Kidney epithelial cell (primary cell): ENCODE results near the gene TCTN2. TPM values are rescaled to one million over a fixed set of nuclear protein-coding genes. Genes with fewer than 3 reads are reported as not detected.

Experiments
- DNase-seq: peaks from one replicate; pipeline ENCODE4 v3.0.0-alpha.2; 2010; ENCODE audit warnings: low read depth
- H3K27me3 ChIP-seq: 2 replicates; pipeline ENCODE4 v1.6.0; 2011; ENCODE audit warnings: low read length; ENCODE audit not compliant: control insufficient read depth, insufficient read depth
- H3K36me3 ChIP-seq: 2 replicates; pipeline ENCODE4 v1.5.1; 2011; ENCODE audit warnings: low read length; ENCODE audit not compliant: control insufficient read depth, insufficient read depth
- H3K4me3 ChIP-seq: 2 replicates; pipeline ENCODE4 v1.5.1; 2011; ENCODE audit warnings: low read depth, mild to moderate bottlenecking, control low read depth, low read length
- total RNA-seq: library from RNA; depleted of rRNA; stranded (reverse); fragments of >200 nt; gene quantifications from 2 replicates; pipeline ENCODE4 v1.2.3, GENCODE V29; 2015
- TF ChIP-seq, protein P1 (sequence below): IDR thresholded peaks from 2 replicates; pipeline ENCODE4 v1.5.1; 2011; ENCODE audit warnings: mild to moderate bottlenecking, moderate library complexity, low read length, control low read depth, inconsistent platforms; ENCODE audit not compliant: insufficient read depth, poor library complexity, severe bottlenecking

TCTN2 gene
- total RNA-seq, 1 donor from 2014 or later: 13.4 TPM

DNA sequence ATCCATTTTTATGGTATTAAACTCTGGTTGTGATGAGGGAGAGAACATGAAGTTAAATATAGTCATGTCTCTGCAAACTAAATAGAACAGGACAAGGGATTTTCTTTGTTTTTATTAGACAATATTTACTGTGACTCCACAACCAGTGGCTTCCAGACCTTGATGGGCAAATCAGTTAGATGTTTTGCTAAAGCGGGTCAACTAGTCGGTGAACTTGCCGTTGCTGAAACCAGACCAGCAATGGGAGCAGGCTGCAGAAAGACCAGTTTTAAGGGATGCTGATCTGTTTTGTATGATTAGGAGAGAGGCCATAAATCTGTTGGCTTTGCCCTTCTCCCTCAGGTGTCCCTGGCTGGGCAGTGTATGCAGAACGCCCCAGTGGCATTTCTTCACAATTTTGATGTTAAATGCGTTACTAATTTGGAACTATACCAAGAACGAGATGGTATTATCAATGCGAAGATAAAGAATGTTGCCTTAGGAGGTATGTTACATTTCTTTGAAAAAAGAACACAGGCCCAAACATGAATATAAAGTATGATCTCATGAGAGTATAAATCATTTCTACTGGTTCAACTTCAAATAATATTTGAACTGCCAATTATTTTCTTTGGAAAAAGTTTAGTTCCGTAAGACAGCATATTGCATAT, 19.4 kb downstream of the TCTN2 start:
- no peak overlapping the region for H3K4me3 ChIP-seq
- H3K27me3 ChIP-seq: no peaks in the 10 kb centered on the region
- TF ChIP-seq, protein P1, sequence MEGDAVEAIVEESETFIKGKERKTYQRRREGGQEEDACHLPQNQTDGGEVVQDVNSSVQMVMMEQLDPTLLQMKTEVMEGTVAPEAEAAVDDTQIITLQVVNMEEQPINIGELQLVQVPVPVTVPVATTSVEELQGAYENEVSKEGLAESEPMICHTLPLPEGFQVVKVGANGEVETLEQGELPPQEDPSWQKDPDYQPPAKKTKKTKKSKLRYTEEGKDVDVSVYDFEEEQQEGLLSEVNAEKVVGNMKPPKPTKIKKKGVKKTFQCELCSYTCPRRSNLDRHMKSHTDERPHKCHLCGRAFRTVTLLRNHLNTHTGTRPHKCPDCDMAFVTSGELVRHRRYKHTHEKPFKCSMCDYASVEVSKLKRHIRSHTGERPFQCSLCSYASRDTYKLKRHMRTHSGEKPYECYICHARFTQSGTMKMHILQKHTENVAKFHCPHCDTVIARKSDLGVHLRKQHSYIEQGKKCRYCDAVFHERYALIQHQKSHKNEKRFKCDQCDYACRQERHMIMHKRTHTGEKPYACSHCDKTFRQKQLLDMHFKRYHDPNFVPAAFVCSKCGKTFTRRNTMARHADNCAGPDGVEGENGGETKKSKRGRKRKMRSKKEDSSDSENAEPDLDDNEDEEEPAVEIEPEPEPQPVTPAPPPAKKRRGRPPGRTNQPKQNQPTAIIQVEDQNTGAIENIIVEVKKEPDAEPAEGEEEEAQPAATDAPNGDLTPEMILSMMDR: no peak
- H3K36me3 ChIP-seq: no peaks in the 10 kb centered on the region
- DNase-seq: no peak

DNA sequence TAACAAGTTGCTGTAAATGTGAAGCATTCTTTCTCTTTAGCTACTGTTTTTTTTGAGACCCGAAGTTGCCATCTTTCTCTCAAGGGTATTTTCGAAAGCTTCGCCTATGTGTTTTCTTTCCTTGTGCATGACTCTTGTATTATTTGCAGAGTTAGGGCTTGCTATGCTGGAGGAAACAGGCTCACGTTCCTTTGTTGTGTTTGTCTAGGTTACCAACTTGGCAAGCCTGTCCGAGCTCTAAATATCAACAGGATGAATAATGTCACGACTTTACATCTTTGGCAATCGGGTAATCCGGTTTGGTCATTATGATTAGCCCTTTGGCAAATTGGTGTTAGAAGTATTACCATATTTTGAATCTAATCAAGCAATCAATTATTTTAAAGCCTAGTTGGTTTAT, 25.3 kb downstream of the TCTN2 start:
- no peak for DNase-seq
- Histone ChIP-seq H3K27me3 (no peaks in the 10 kb centered on the region), H3K36me3 (no peaks in the 10 kb centered on the region), H3K4me3 (no peak overlapping the region)
- TF ChIP-seq, protein P1: no peak

DNA sequence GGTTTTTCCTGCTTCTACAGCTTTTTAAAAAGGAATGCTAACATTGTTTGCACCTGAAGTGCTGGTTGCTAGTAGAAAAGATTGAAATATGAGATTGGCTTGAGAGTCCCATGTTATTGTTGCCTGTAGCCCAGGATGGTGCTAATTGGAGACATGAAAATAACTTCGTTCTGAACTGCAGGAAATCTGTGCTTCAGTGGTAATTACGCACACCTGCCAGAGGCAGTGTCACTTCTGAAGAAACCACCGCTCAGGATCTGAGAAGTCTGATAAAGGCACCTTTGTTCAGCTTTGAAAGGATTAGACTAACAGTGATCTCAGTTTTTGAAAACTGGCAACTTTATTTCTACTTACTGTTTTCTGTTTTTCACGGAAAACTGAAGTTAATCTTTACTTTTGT, 25.7 kb downstream of the TCTN2 start:
- DNase-seq: no peak
- TF ChIP-seq, protein P1: no peak
- Histone ChIP-seq H3K27me3 (no peaks in the 10 kb centered on the region), H3K36me3 (no peaks in the 10 kb centered on the region), H3K4me3 (no peak overlapping the region)

DNA sequence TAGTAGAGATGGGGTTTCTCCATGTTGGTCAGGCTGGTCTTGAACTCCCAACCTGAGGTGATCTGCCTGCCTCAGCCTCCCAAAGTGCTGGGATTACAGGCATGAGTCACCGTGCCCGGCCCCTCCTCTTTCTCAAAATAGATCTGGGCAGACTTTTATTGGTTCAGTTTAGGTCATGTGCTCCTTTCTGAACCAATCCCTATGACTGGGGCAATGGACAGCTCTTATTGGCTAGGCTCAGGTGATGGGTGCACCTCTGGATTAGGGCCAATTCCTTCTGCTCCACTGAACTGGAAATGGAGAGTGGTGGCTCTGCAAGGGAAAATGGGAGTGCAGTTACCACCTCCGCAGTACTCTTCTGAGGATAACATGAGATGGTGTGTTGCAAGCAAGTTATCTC, 35.0 kb downstream of the TCTN2 start:
- no peaks in the 10 kb centered on the region for H3K27me3 ChIP-seq
- no peak overlapping the region for H3K4me3 ChIP-seq
- no peaks in the 10 kb centered on the region for H3K36me3 ChIP-seq
- TF ChIP-seq, protein P1: no peak
- DNase-seq: no peak

DNA sequence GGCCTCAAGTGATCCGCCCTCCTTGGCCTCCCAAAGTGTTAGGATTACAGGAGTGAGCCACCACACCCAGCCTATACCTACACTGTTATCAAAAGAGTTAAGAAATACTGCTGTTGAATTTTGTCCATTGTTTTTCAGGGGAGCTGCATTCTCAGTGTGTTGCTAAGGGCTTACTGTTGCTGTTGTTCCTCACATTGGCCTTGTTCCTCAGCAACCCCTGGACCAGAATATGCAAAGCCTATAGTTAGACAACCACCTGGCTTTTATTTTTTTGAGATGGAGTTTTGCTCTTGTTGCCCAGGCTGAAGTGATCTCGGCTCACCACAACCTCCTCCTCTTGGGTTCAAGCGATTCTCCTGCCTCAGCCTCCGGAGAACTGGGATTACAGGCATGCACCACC, 36.6 kb downstream of the TCTN2 start:
- DNase-seq: no peak
- Histone ChIP-seq H3K36me3 (no peaks in the 10 kb centered on the region), H3K27me3 (no peaks in the 10 kb centered on the region), H3K4me3 (no peak overlapping the region)
- TF ChIP-seq, protein P1: no peak

DNA sequence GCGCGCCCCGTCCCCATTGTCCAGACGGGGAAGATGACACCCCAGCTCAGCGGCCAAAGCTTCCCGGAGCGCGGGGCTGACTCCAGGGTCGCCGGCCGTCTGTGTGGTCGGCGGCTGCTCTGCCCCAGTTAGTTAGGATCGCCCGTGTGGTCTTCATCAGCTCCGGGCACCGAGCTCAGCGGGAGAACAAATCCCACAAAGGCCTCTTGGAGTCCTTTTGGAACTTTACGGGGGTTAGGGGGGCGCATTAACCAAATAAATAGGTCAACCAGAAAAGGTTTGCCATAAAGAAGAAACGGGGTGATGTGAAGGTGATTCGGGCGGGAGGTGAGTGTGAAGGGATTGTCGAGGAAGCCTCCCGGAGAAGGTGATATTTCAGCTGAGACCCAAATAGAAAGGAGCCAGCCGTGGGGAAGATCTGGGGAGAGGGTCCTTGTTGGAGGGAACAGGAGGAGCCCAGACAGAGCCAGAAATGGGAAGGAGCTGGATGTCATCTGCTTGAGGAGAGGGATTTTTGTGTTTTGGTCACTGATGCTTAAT, 41.9 kb downstream of the TCTN2 start:
- no peaks in the 10 kb centered on the region for H3K27me3 ChIP-seq
- no peak for DNase-seq
- H3K4me3 ChIP-seq: peak overlapping the region; percentile 70
- no peaks in the 10 kb centered on the region for H3K36me3 ChIP-seq
- TF ChIP-seq, protein P1: no peak
